CD14-positive monocyte (primary cell): Measurements from ENCODE around the gene LIMA1. TPM values are rescaled to one million over a fixed set of nuclear protein-coding genes. Genes with fewer than 3 reads are reported as not detected.
A peak's percentile ranks its signal among the peaks of the same experiment; 100 is the strongest.

Experiments
- DNase-seq, 3 donors: peaks; one replicate each; pipeline ENCODE4 v3.0.0-alpha.2; 2011 to 2022
- H2AFZ ChIP-seq: 2 replicates; pipeline ENCODE4 v1.6.0; 2012; ENCODE audit warnings: mild to moderate bottlenecking, low read depth, low read length, inconsistent platforms; ENCODE audit not compliant: insufficient read depth, poor library complexity, severe bottlenecking
- H3K27ac ChIP-seq, 2 donors: 1 replicate in 1 of 2; 2 replicates in 1 of 2; pipeline ENCODE4 v1.5.1; 2012 to 2013; ENCODE audit warnings: low read length in 2 of 2, control low read depth in 1 of 2, inconsistent platforms in 1 of 2, low read depth in 1 of 2, mild to moderate bottlenecking in 1 of 2
- H3K27me3 ChIP-seq, 2 donors: one replicate each; pipeline versions ENCODE4 v1.6.0 to v1.6.1; 2011 to 2013; ENCODE audit warnings: low read length in 2 of 2; ENCODE audit not compliant: control insufficient read depth in 2 of 2, insufficient read depth in 2 of 2
- H3K36me3 ChIP-seq, 2 donors: replicated peaks in 1 of 2; 1 replicate in 1 of 2; 2 replicates in 1 of 2; pipeline versions ENCODE4 v1.5.1 to v1.6.1; 2012 to 2013; ENCODE audit warnings: low read length in 2 of 2, control low read depth in 1 of 2, inconsistent platforms in 1 of 2, mild to moderate bottlenecking in 1 of 2; ENCODE audit not compliant: insufficient read depth in 2 of 2, control insufficient read depth in 1 of 2
- H3K4me1 ChIP-seq, 2 donors: 1 replicate in 1 of 2; 2 replicates in 1 of 2; pipeline versions ENCODE4 v1.5.1 to v1.6.1; 2012 to 2013; ENCODE audit warnings: low read length in 2 of 2, control low read depth in 1 of 2, inconsistent platforms in 1 of 2, mild to moderate bottlenecking in 1 of 2, moderate library complexity in 1 of 2; ENCODE audit not compliant: insufficient read depth in 2 of 2, control insufficient read depth in 1 of 2
- H3K4me2 ChIP-seq: replicated peaks from 2 replicates; pipeline ENCODE3; 2012; ENCODE audit warnings: low read length, moderate library complexity, mild to moderate bottlenecking; ENCODE audit not compliant: poor library complexity, severe bottlenecking; ENCODE audit errors: extremely low read depth
- H3K4me3 ChIP-seq, 3 experiments: fragments of 200-600 bp in 1 of 3; sonication (generic) in 1 of 3; replicated peaks in 1 of 3; 1 replicate in 2 of 3; 2 replicates in 1 of 3; pipeline ENCODE4 v1.5.1; 2011 to 2013; ENCODE audit warnings: low read length in 3 of 3, mild to moderate bottlenecking in 3 of 3, control low read depth in 2 of 3, low read depth in 2 of 3, inconsistent platforms in 1 of 3, moderate library complexity in 1 of 3
- H3K79me2 ChIP-seq: 2 replicates; pipeline ENCODE4 v1.6.0; 2012; ENCODE audit warnings: mild to moderate bottlenecking, control low read depth, inconsistent platforms, low read length, moderate library complexity; ENCODE audit not compliant: insufficient read depth
- H3K9ac ChIP-seq: 2 replicates; pipeline ENCODE4 v1.6.0; 2017; ENCODE audit warnings: low read length, mild to moderate bottlenecking; ENCODE audit not compliant: insufficient read depth, poor library complexity, severe bottlenecking
- H3K9me3 ChIP-seq, 2 donors: replicated peaks in 1 of 2; 1 replicate in 1 of 2; 2 replicates in 1 of 2; pipeline versions ENCODE4 v1.5.1 to v1.6.1; 2012 to 2013; ENCODE audit warnings: low read length in 2 of 2, control low read depth in 1 of 2; ENCODE audit not compliant: control insufficient read depth in 1 of 2, insufficient read depth in 1 of 2
- H4K20me1 ChIP-seq: 2 replicates; pipeline ENCODE4 v1.6.0; 2012; ENCODE audit warnings: mild to moderate bottlenecking, low read length, control low read depth, moderate library complexity; ENCODE audit not compliant: insufficient read depth
- H3K27ac Mint-ChIP-seq, 7 donors: one replicate each; pipeline ENCODE4 v1.8.0; 2020; ENCODE audit warnings: mild to moderate bottlenecking in 7 of 7, mixed read lengths in 7 of 7, moderate library complexity in 6 of 7, inconsistent platforms in 2 of 7
- H3K27me3 Mint-ChIP-seq, 3 donors: one replicate each; pipeline ENCODE4 v1.8.0; 2021 to 2022; ENCODE audit warnings: low read depth in 3 of 3, mild to moderate bottlenecking in 3 of 3, mixed read lengths in 3 of 3, moderate library complexity in 3 of 3, inconsistent platforms in 1 of 3
- H3K36me3 Mint-ChIP-seq, 2 donors: one replicate each; pipeline ENCODE4 v1.8.0; 2020; ENCODE audit warnings: mixed read lengths in 2 of 2, inconsistent platforms in 1 of 2, mild to moderate bottlenecking in 1 of 2
- H3K4me1 Mint-ChIP-seq: one replicate; pipeline ENCODE4 v1.8.0; 2020; ENCODE audit warnings: mild to moderate bottlenecking, mixed read lengths
- H3K4me3 Mint-ChIP-seq, 2 donors: one replicate each; pipeline ENCODE4 v1.8.0; 2020; ENCODE audit warnings: mild to moderate bottlenecking in 2 of 2, mixed read lengths in 2 of 2, moderate library complexity in 1 of 2
- H3K9me3 Mint-ChIP-seq, 7 donors: one replicate each; pipeline ENCODE4 v1.8.0; 2020 to 2022; ENCODE audit warnings: mixed read lengths in 7 of 7, mild to moderate bottlenecking in 6 of 7, moderate library complexity in 6 of 7, inconsistent platforms in 2 of 7
- CTCF ChIP-seq: fragments of 200-600 bp; IDR thresholded peaks from one replicate; pipeline ENCODE4 v1.8.0; 2022; ENCODE audit warnings: antibody characterized with exemption, mild to moderate bottlenecking
- WGBS: methylation state at CpG from one replicate; pipeline ENCODE4 v1.1.5; 2013; ENCODE audit warnings: missing lambda C conversion rate; ENCODE audit not compliant: insufficient coverage; 5-methylcytosine and 5-hydroxymethylcytosine counted together
- intact Hi-C, 2 donors: fragments of 100-400 bp; cut with micrococcal nuclease; formaldehyde crosslinking; loops; one replicate each; pipeline versions ENCODE4 v1.15.0 to v1.15.1; 2023
- polyA plus RNA-seq, 3 donors: library from polyadenylated mRNA; depleted of rRNA in 1 of 3; unstranded in 2 of 3; stranded (reverse) in 1 of 3; fragments of 300-500 nt in 2 of 3; fragments of >200 nt in 1 of 3; fragmentation: Illumina TruSeq in 2 of 3; gene quantifications; 1 replicate in 2 of 3; 2 replicates in 1 of 3; pipeline ENCODE4 v1.2.3, GENCODE V29; 2012 to 2021

The LIMA1 gene
- polyA plus RNA-seq, 3 donors, result 0.24 to 0.62 (median 0.51) TPM

GRCh38 chr12:50211392-50212070 lies 71.8 kb downstream of the LIMA1 start:
- peaks cover 0 to 2% (median 0%) of the 10 kb centered on the region in 3 donors for H3K27me3 Mint-ChIP-seq
- no peak overlapping the region for H3K4me3 ChIP-seq
- H4K20me1 ChIP-seq, result no peaks in the 10 kb centered on the region
- intact Hi-C loops, result no loop called here
- no peaks in the 10 kb centered on the region for H3K4me1 ChIP-seq
- H3K79me2 ChIP-seq, result no peaks in the 10 kb centered on the region
- no peak overlapping the region for H3K4me3 Mint-ChIP-seq
- H2AFZ ChIP-seq, result peak overlapping the region; percentile 61
- H3K4me1 Mint-ChIP-seq, result peaks cover 8% of the 10 kb centered on the region
- no peak for DNase-seq
- no peaks in the 10 kb centered on the region for H3K27me3 ChIP-seq
- no peak overlapping the region for H3K4me2 ChIP-seq
- no peaks in the 10 kb centered on the region for H3K9me3 ChIP-seq
- WGBS, result no CpG with 5 or more reads among the region's 6 CpGs
- no peak overlapping the region for H3K27ac ChIP-seq
- no peak for TF ChIP-seq CTCF
- H3K36me3 ChIP-seq, result no peaks in the 10 kb centered on the region
- H3K9ac ChIP-seq, result no peak overlapping the region
- H3K9me3 Mint-ChIP-seq, result no peaks in the 10 kb centered on the region
- peak overlapping the region in 1 of 7 donors; percentile 16 for H3K27ac Mint-ChIP-seq
- no peaks in the 10 kb centered on the region for H3K36me3 Mint-ChIP-seq

- no peak for TF ChIP-seq CTCF
- H3K27me3 Mint-ChIP-seq, result no peaks in the 10 kb centered on the region
- H3K4me3 Mint-ChIP-seq, result no peak overlapping the region
- intact Hi-C loops, result no loop called here
- no peaks in the 10 kb centered on the region for H3K9me3 ChIP-seq
- no peak overlapping the region for H3K4me3 ChIP-seq
- DNase-seq, result no peak
- no peak overlapping the region for H3K4me2 ChIP-seq
- H2AFZ ChIP-seq, result no peak overlapping the region
- H3K36me3 Mint-ChIP-seq, result peaks cover 2 to 9% of the 10 kb centered on the region in 2 donors
- no peaks in the 10 kb centered on the region for H3K79me2 ChIP-seq
- H3K36me3 ChIP-seq, result peaks cover 0 to 4% of the 10 kb centered on the region in 2 donors
- no peak overlapping the region for H3K27ac ChIP-seq
- no peaks in the 10 kb centered on the region for H3K9me3 Mint-ChIP-seq
- peaks cover 8% of the 10 kb centered on the region for H3K4me1 Mint-ChIP-seq
- WGBS, result no CpG with 5 or more reads among the region's 2 CpGs
- H4K20me1 ChIP-seq, result no peaks in the 10 kb centered on the region
- H3K27me3 ChIP-seq, result no peaks in the 10 kb centered on the region
- no peak overlapping the region for H3K27ac Mint-ChIP-seq
- H3K4me1 ChIP-seq, result no peaks in the 10 kb centered on the region
- no peak overlapping the region for H3K9ac ChIP-seq
Observed at GRCh38 chr12:50207424-50207823, 75.9 kb downstream of the LIMA1 start.
